ENCODE measurements around the gene HCAR1.

The HCAR1 gene

DNA sequence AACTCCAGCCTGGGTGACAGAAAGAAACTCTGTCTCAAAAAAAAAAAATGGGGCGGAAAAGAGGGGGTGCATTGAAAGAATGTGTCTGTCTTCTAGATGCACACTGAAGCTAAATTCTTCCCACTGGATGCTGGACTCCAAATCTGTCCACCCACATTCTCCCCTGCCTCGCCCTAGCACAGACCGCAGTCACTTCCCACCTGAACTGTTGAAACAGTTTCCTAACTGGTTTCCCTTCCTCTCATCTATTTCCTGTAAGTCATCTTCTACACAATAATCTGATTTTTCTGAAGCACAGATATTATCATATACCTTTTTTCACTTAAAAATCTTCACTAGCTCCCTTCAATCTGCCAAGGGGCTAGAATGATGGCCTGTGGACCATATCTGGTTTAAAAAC is 1.5 kb upstream of the HCAR1 start:
- H3K27ac ChIP-seq: no peak overlapping the region

DNA sequence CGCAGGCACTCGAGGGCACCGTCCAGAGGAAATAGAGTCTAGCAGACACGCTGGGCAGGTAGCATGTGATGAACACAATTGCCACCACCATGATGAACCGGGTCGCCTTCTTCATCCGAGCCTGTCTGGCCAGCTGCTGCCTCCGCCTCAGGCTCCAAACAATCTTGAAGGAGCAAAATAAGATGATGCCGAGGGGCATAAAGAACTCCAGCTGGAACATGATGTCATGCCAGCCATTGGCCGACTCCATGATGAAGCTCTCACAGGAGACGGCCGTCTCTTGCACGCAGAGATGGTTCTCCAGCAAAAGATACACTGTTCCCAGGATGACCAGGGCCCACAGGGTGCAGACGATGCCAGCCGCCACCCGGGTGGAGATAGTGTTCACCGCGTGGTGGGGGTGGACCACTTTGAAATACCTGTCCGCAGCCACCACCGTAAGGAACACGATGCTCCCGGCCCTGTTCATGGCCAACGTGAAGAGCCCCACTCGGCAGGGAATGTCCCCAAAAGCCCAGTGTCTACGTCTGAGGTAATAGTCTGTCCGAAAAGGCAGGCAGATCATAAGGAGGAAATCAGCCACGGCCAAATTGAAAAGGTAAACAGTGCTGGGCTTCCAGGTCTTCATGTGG is 945 bp downstream of the HCAR1 start:
- no peak overlapping the region for H3K4me2 ChIP-seq
- no peak overlapping the region for H2AFZ ChIP-seq (ENCODE audit: low read depth)

More for the DNA sequence above, 1.5 kb upstream of the HCAR1 start:
- no peaks in the 10 kb centered on the region for H3K27me3 ChIP-seq (ENCODE audit: insufficient read depth, low read depth)
- H3K36me3 ChIP-seq (ENCODE audit: insufficient read depth): no peaks in the 10 kb centered on the region
- no peak overlapping the region for H3K4me2 ChIP-seq
- TF ChIP-seq, protein P1, sequence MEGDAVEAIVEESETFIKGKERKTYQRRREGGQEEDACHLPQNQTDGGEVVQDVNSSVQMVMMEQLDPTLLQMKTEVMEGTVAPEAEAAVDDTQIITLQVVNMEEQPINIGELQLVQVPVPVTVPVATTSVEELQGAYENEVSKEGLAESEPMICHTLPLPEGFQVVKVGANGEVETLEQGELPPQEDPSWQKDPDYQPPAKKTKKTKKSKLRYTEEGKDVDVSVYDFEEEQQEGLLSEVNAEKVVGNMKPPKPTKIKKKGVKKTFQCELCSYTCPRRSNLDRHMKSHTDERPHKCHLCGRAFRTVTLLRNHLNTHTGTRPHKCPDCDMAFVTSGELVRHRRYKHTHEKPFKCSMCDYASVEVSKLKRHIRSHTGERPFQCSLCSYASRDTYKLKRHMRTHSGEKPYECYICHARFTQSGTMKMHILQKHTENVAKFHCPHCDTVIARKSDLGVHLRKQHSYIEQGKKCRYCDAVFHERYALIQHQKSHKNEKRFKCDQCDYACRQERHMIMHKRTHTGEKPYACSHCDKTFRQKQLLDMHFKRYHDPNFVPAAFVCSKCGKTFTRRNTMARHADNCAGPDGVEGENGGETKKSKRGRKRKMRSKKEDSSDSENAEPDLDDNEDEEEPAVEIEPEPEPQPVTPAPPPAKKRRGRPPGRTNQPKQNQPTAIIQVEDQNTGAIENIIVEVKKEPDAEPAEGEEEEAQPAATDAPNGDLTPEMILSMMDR (conservative IDR thresholded peaks at IDR 0.05; ENCODE audit: low read depth, low read length): no peak
- H3K4me1 ChIP-seq (ENCODE audit: low read depth, poor library complexity, severe bottlenecking): no peaks in the 10 kb centered on the region
- no peak overlapping the region for H2AFZ ChIP-seq (ENCODE audit: low read depth)
- H3K79me2 ChIP-seq (ENCODE audit: insufficient read depth, low read depth): no peaks in the 10 kb centered on the region
- H3K9ac ChIP-seq: no peak overlapping the region
- H3K4me3 ChIP-seq (IDR thresholded peaks at IDR 0.05; ENCODE audit: insufficient read depth, low read depth, low read length): no peak overlapping the region
- H4K20me1 ChIP-seq (ENCODE audit: insufficient read depth): no peaks in the 10 kb centered on the region

DNA sequence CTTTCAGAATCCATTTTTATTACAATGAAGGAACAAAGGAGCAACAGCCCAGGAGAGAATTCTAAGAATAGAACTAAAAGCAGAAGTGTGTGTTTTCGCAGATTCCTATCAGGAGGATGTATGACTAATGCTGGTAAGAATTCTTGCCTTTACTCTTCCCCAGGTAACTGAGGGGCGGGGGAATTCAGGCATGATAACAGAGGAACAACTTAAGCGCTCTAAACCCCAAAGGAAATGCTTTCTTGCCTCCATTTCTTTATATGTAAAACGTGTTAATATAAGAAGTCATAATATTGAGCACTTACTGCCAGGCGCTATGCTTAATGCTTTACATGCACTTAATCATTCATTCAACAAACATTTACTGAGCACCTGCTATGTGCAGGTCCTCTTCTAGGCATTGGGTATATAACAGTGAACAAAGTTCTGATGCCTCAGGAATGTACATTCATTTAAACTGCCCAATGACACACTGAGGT is 4.5 kb downstream of the HCAR1 start:
- Histone ChIP-seq H3K27me3 (ENCODE audit: insufficient read depth, low read depth) (no peaks in the 10 kb centered on the region), H3K4me2 (no peak overlapping the region), H4K20me1 (ENCODE audit: insufficient read depth) (no peaks in the 10 kb centered on the region), H3K27ac (no peak overlapping the region), H3K36me3 (ENCODE audit: insufficient read depth) (no peaks in the 10 kb centered on the region), H2AFZ (ENCODE audit: low read depth) (no peak overlapping the region), H3K79me2 (ENCODE audit: insufficient read depth, low read depth) (no peaks in the 10 kb centered on the region), H3K4me3 (IDR thresholded peaks at IDR 0.05; ENCODE audit: insufficient read depth, low read depth, low read length) (no peak overlapping the region), H3K4me1 (ENCODE audit: low read depth, poor library complexity, severe bottlenecking) (peaks cover 3% of the 10 kb centered on the region), H3K9ac (no peak overlapping the region)
- TF ChIP-seq, protein P1 (conservative IDR thresholded peaks at IDR 0.05; ENCODE audit: low read depth, low read length): no peak

More for the DNA sequence above, 945 bp downstream of the HCAR1 start:
- H3K4me3 ChIP-seq (IDR thresholded peaks at IDR 0.05; ENCODE audit: insufficient read depth, low read depth, low read length): no peak overlapping the region
- no peaks in the 10 kb centered on the region for H3K4me1 ChIP-seq (ENCODE audit: low read depth, poor library complexity, severe bottlenecking)
- no peaks in the 10 kb centered on the region for H3K36me3 ChIP-seq (ENCODE audit: insufficient read depth)
- no peak overlapping the region for H3K27ac ChIP-seq
- H3K9ac ChIP-seq: no peak overlapping the region
- H3K79me2 ChIP-seq (ENCODE audit: insufficient read depth, low read depth): no peaks in the 10 kb centered on the region
- TF ChIP-seq, protein P1 (conservative IDR thresholded peaks at IDR 0.05; ENCODE audit: low read depth, low read length): no peak
- H3K27me3 ChIP-seq (ENCODE audit: insufficient read depth, low read depth): no peaks in the 10 kb centered on the region
- H4K20me1 ChIP-seq (ENCODE audit: insufficient read depth): no peaks in the 10 kb centered on the region

DNA sequence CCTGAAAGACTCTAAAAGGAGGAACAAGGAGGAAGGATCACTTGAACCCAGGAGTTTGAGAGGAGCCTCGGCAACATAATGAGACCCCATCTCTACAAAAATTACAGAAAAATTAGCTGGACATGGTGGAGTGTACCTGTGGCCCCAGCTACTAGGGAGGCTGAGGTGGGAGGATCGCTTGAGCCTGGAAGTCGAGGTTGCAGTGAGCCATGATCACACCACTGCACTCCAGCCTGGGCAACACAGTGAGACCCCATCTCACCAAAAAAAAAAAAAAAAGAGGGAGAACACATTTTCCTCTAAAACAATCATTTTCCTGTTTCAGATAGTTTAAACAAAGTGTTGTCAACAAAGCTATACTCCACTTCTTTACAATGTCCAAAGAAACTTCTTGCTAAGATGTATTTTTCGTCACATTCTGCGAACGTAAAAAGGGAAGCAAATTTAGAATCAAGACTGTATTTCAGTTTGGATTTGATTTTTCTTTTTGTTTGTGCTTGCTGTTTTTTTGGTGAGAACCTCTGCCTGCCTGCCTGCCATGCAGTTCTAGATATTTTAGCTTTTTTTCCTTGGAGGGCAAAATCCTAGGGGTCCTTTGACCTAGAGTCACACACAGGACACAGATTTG is 5.1 kb downstream of the HCAR1 start:
- TF ChIP-seq, protein P1 (conservative IDR thresholded peaks at IDR 0.05; ENCODE audit: low read depth, low read length): no peak
- no peaks in the 10 kb centered on the region for H3K36me3 ChIP-seq (ENCODE audit: insufficient read depth)
- H3K27me3 ChIP-seq (ENCODE audit: insufficient read depth, low read depth): no peaks in the 10 kb centered on the region
- no peak overlapping the region for H2AFZ ChIP-seq (ENCODE audit: low read depth)
- peaks cover 9% of the 10 kb centered on the region for H3K4me1 ChIP-seq (ENCODE audit: low read depth, poor library complexity, severe bottlenecking)
- no peak overlapping the region for H3K9ac ChIP-seq
- no peak overlapping the region for H3K4me2 ChIP-seq
- H3K27ac ChIP-seq: no peak overlapping the region
- no peaks in the 10 kb centered on the region for H4K20me1 ChIP-seq (ENCODE audit: insufficient read depth)
- no peak overlapping the region for H3K4me3 ChIP-seq (IDR thresholded peaks at IDR 0.05; ENCODE audit: insufficient read depth, low read depth, low read length)
- no peaks in the 10 kb centered on the region for H3K79me2 ChIP-seq (ENCODE audit: insufficient read depth, low read depth)
